Smooth muscle cell (in vitro differentiated cells): ENCODE data around the gene ZGLP1. TPM values are rescaled to one million over a fixed set of nuclear protein-coding genes. Genes with fewer than 3 reads are reported as not detected.

Experiments used
- DNase-seq: peaks from one replicate; lab custom pipeline; 2025; ENCODE audit not compliant: unreplicated experiment; lab: John Stamatoyannopoulos, UW
- H2AFZ ChIP-seq: fragments of 200-600 bp; sonication (generic); 2 replicates; pipeline ENCODE4 v1.6.0; 2016; ENCODE audit warnings: antibody characterized with exemption, low read depth, mild to moderate bottlenecking
- H3F3A ChIP-seq: fragments of 200-600 bp; sonication (generic); 2 replicates; pipeline ENCODE4 v1.6.0; 2017; ENCODE audit warnings: antibody characterized with exemption, low read depth
- H3K27ac ChIP-seq: fragments of 200-600 bp; sonication (generic); 2 replicates; pipeline ENCODE4 v1.5.1; 2016; ENCODE audit warnings: low read depth, mild to moderate bottlenecking
- H3K27me3 ChIP-seq: fragments of 200-600 bp; sonication (generic); 2 replicates; pipeline ENCODE4 v1.6.1; 2016; ENCODE audit warnings: low read depth, mild to moderate bottlenecking
- H3K36me3 ChIP-seq: fragments of 200-600 bp; sonication (generic); 2 replicates; pipeline ENCODE4 v1.5.1; 2016; ENCODE audit warnings: low read depth
- H3K4me1 ChIP-seq: fragments of 200-600 bp; sonication (generic); 2 replicates; pipeline ENCODE4 v1.5.1; 2016; ENCODE audit warnings: low read depth
- H3K4me2 ChIP-seq: fragments of 200-600 bp; sonication (generic); 2 replicates; pipeline ENCODE4 v1.6.0; 2016; ENCODE audit warnings: mild to moderate bottlenecking
- H3K4me3 ChIP-seq: fragments of 200-600 bp; sonication (generic); 2 replicates; pipeline ENCODE4 v1.5.1; 2016; ENCODE audit warnings: mild to moderate bottlenecking
- H3K79me2 ChIP-seq: fragments of 200-600 bp; sonication (generic); 2 replicates; pipeline ENCODE4 v1.6.0; 2016; ENCODE audit warnings: low read depth, mild to moderate bottlenecking
- H3K9ac ChIP-seq: fragments of 200-600 bp; sonication (generic); 2 replicates; pipeline ENCODE4 v1.6.0; 2016; ENCODE audit warnings: low read depth
- H3K9me3 ChIP-seq: fragments of 200-600 bp; sonication (generic); replicated peaks from 2 replicates; pipeline ENCODE4 v1.5.1; 2016; ENCODE audit warnings: low read depth
- H4K20me1 ChIP-seq: fragments of 200-600 bp; sonication (generic); 2 replicates; pipeline ENCODE4 v1.6.0; 2016; ENCODE audit warnings: low read depth
- WGBS: methylation state at CpG from one replicate; pipeline ENCODE4 v1.1.7; 2016; ENCODE audit warnings: low lambda C conversion rate; 5-methylcytosine and 5-hydroxymethylcytosine counted together
- polyA plus RNA-seq: library from polyadenylated mRNA; unstranded; fragments of >200 nt; fragmentation: Nextera tagmentation; extraction: Ambion mirVana; gene quantifications from 2 replicates; pipeline ENCODE4 v1.2.1, GENCODE V29; 2016
- total RNA-seq: library from RNA; depleted of rRNA; stranded (reverse); fragments of >200 nt; gene quantifications from 2 replicates; pipeline ENCODE4 v1.2.3, GENCODE V29; 2014
- TF ChIP-seq, protein P1 (sequence below): fragments of 200-600 bp; sonication (generic); IDR thresholded peaks from 2 replicates; pipeline ENCODE4 v1.5.1; 2017; ENCODE audit warnings: borderline replicate concordance, mild to moderate bottlenecking, antibody characterized with exemption; ENCODE audit not compliant: insufficient read depth, poor library complexity, severe bottlenecking

Gene ZGLP1
- total and polyA plus RNA-seq, 2 experiments from 2014 or later = 2.9 to 4.8 TPM

DNA sequence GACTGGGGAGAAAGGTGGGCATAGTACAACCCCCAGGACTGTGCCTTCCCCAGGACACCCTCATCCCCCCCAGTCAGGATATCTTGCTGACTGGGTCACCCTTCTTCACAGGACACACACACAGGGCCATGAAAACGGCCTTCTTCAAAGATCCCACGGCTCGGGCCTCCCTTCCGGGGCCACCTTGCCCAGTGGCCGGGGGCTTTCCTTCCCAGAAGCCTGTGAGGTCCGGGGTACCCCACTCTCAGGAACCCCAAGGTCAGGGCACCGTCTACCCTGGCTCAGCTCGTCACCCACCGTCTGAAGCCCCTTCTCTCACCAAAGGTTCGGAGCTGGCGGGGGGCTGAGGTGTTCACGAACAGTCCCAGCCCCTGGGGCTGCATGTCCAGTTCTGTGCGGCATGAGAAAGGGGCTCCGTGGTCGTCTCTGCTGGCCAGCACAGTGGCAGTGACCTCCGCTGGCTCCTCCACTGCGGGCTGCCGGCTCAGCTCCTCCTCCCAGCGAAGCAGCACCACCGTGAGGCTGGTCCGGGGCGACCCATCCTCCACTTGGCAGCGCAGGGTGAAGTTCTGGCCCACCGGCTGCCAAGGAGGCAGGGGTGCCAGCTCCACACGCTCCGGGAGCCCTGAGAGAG, 25.9 kb upstream of the ZGLP1 start:
- H3K27ac ChIP-seq = no peak overlapping the region
- no peaks in the 10 kb centered on the region for H3F3A ChIP-seq
- no peaks in the 10 kb centered on the region for H3K9me3 ChIP-seq
- H3K27me3 ChIP-seq = no peaks in the 10 kb centered on the region
- H3K4me1 ChIP-seq = peaks cover 8% of the 10 kb centered on the region
- peak overlapping the region; percentile 92 for H3K4me3 ChIP-seq
- H3K79me2 ChIP-seq = peaks cover 24% of the 10 kb centered on the region
- peak overlapping the region; percentile 91 for H3K4me2 ChIP-seq
- WGBS = 76% methylated on average over 26 of the region's 26 CpGs
- H2AFZ ChIP-seq = no peak overlapping the region
- DNase-seq = no peak
- H4K20me1 ChIP-seq = peaks cover 22% of the 10 kb centered on the region
- TF ChIP-seq, protein P1, sequence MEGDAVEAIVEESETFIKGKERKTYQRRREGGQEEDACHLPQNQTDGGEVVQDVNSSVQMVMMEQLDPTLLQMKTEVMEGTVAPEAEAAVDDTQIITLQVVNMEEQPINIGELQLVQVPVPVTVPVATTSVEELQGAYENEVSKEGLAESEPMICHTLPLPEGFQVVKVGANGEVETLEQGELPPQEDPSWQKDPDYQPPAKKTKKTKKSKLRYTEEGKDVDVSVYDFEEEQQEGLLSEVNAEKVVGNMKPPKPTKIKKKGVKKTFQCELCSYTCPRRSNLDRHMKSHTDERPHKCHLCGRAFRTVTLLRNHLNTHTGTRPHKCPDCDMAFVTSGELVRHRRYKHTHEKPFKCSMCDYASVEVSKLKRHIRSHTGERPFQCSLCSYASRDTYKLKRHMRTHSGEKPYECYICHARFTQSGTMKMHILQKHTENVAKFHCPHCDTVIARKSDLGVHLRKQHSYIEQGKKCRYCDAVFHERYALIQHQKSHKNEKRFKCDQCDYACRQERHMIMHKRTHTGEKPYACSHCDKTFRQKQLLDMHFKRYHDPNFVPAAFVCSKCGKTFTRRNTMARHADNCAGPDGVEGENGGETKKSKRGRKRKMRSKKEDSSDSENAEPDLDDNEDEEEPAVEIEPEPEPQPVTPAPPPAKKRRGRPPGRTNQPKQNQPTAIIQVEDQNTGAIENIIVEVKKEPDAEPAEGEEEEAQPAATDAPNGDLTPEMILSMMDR = no peak
- no peak overlapping the region for H3K9ac ChIP-seq
- H3K36me3 ChIP-seq = no peaks in the 10 kb centered on the region

DNA sequence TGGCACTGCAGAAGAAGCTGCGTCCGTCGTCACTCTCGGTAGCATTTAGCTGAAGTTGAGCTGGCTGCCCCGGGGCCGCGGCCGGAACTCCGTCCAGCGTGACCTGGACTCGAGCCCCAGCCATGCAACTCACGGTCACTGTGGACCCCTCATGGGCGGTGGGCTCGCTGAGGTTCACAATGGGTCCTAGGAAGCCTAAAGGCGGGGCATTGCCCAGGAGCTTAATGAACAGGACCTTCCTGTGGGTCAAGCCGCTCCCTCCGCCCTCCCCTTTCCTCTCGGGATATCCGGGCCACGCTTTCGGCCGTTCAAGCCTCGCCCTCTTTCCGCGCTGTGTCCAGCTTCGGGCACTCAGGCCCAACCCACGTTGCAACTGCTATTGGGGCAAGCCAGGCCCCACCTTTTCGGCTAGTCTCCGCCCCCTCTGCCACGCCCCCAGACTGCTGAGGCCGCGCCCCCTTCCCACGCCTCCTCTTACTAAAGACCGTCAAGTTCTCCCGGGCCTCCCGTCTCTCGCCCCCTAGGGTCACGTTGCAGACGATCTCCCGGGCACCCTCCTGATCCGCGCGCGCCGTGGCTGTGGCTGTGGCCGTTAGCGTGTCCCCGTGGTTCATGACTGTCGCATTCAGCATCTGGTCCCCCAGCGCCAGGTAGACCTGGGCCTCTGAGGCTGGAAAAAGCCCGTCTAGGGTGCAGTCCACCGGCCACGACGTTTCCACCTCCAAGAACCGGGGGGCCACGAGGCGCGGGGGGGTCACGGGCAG, 25.2 kb upstream of the ZGLP1 start:
- Histone ChIP-seq H3K4me3 (peak overlapping the region; percentile 92), H4K20me1 (peaks cover 29% of the 10 kb centered on the region), H3K27ac (no peak overlapping the region), H3K9me3 (no peaks in the 10 kb centered on the region), H3K79me2 (peaks cover 26% of the 10 kb centered on the region), H3F3A (no peaks in the 10 kb centered on the region), H3K27me3 (no peaks in the 10 kb centered on the region), H3K4me1 (peaks cover 8% of the 10 kb centered on the region), H3K9ac (no peak overlapping the region), H3K36me3 (no peaks in the 10 kb centered on the region), H3K4me2 (peak overlapping the region; percentile 91), H2AFZ (no peak overlapping the region)
- DNase-seq = peak; percentile 92
- TF ChIP-seq, protein P1 = no peak
- WGBS = 9% methylated on average over 48 of the region's 59 CpGs

DNA sequence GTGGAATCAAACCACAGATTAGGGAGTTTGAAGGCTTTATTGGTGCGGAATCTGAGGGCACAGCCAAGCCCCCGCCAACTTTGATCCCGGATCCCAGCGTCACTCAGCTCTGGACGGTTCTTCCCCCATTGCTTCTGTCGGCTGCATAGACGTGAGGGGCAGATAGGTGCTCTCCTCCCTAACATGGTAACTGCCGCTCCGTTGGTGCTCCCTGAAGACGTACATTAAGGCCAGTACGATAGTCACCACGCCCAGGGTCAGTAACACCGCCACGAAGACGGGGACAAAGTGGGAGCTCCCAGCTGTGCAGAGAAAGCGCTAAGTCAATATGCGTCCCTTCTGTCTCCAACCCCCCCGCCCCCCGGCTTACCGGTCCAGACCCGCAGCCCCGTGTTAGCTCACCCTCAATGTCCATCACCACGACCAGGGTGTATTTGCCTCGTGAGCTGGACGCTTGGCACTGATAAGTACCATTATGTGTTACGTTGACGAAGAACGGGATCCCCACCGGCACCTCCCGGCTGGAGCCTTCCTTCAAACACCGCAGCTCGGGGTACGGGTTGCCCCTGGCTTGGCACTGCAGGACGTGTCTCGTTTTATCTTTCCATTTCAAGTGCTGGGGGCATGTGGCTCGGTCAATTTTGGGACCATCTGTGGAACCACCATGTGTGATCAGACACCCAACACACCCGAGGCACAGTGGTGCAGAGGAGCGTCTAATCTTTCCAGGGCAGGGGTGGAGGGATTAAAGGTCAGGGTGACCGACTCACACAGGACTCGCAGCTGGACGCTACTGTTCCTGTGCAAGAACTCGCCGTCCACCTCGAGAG, 24.4 kb upstream of the ZGLP1 start:
- Histone ChIP-seq H3F3A (no peaks in the 10 kb centered on the region), H3K27ac (no peak overlapping the region), H3K79me2 (peaks cover 26% of the 10 kb centered on the region), H3K9ac (no peak overlapping the region), H4K20me1 (peaks cover 35% of the 10 kb centered on the region), H2AFZ (no peak overlapping the region), H3K9me3 (no peaks in the 10 kb centered on the region), H3K4me2 (peak overlapping the region; percentile 91), H3K36me3 (no peaks in the 10 kb centered on the region), H3K4me3 (peak overlapping the region; percentile 92), H3K27me3 (no peaks in the 10 kb centered on the region), H3K4me1 (peaks cover 8% of the 10 kb centered on the region)
- 3% methylated on average over 40 of the region's 44 CpGs for WGBS
- no peak for DNase-seq
- TF ChIP-seq, protein P1 = no peak
